SW 1271 (cell line): ENCODE measurements around the gene CD6.

ENCODE experiments used
- DNase-seq, 2 experiments: peaks; one replicate each; lab custom pipeline; 2025; lab: John Stamatoyannopoulos, UW

The CD6 gene

GRCh38 chr11:60935676-60936442, 35.6 kb upstream of the CD6 start:
- DNase-seq, result no peak

GRCh38 chr11:60936467-60937143, 34.9 kb upstream of the CD6 start:
- DNase-seq, result no peak

GRCh38 chr11:60937144-60937527, 34.3 kb upstream of the CD6 start:
- no peak for DNase-seq

GRCh38 chr11:60937811-60938210, 33.7 kb upstream of the CD6 start:
- no peak for DNase-seq

- DNase-seq, result no peak
Measured at GRCh38 chr11:60938500-60938899, 33.0 kb upstream of the CD6 start.

- DNase-seq, result no peak
Measured at GRCh38 chr11:60939301-60939700, 32.2 kb upstream of the CD6 start.

GRCh38 chr11:60939855-60940254, 31.6 kb upstream of the CD6 start:
- DNase-seq, result no peak

- no peak for DNase-seq
Measured at GRCh38 chr11:60941371-60942119, 29.9 kb upstream of the CD6 start.

- no peak for DNase-seq
Measured at GRCh38 chr11:60942219-60942618, 29.3 kb upstream of the CD6 start.

- DNase-seq, result no peak
Measured at GRCh38 chr11:60942970-60943565, 28.4 kb upstream of the CD6 start.

- DNase-seq, result no peak
Measured at GRCh38 chr11:60944490-60945294, 26.8 kb upstream of the CD6 start.

- DNase-seq, result no peak
Measured at GRCh38 chr11:60945295-60945667, 26.2 kb upstream of the CD6 start.

GRCh38 chr11:60946601-60947264, 24.7 kb upstream of the CD6 start:
- DNase-seq, result no peak

GRCh38 chr11:60947700-60948099, 23.8 kb upstream of the CD6 start:
- DNase-seq, result no peak

- DNase-seq, result no peak
Measured at GRCh38 chr11:60948250-60948649, 23.2 kb upstream of the CD6 start.

- DNase-seq, result no peak
Measured at GRCh38 chr11:60950024-60950423, 21.5 kb upstream of the CD6 start.

GRCh38 chr11:60950933-60951605, 20.4 kb upstream of the CD6 start:
- DNase-seq, result no peak

- DNase-seq, result no peak
Measured at GRCh38 chr11:60951606-60951903, 19.9 kb upstream of the CD6 start.

GRCh38 chr11:60951904-60952741, 19.4 kb upstream of the CD6 start, which contains the start of gene SLC15A3:
TSS of gene SLC15A3 (minus strand) at chr11:60952176. CDS start at chr11:60951551, 625 bp downstream.
- no peak for DNase-seq

- no peak for DNase-seq
Measured at GRCh38 chr11:60952742-60953170, 18.7 kb upstream of the CD6 start.
